ENCODE data around the gene ROR1.

DNA sequence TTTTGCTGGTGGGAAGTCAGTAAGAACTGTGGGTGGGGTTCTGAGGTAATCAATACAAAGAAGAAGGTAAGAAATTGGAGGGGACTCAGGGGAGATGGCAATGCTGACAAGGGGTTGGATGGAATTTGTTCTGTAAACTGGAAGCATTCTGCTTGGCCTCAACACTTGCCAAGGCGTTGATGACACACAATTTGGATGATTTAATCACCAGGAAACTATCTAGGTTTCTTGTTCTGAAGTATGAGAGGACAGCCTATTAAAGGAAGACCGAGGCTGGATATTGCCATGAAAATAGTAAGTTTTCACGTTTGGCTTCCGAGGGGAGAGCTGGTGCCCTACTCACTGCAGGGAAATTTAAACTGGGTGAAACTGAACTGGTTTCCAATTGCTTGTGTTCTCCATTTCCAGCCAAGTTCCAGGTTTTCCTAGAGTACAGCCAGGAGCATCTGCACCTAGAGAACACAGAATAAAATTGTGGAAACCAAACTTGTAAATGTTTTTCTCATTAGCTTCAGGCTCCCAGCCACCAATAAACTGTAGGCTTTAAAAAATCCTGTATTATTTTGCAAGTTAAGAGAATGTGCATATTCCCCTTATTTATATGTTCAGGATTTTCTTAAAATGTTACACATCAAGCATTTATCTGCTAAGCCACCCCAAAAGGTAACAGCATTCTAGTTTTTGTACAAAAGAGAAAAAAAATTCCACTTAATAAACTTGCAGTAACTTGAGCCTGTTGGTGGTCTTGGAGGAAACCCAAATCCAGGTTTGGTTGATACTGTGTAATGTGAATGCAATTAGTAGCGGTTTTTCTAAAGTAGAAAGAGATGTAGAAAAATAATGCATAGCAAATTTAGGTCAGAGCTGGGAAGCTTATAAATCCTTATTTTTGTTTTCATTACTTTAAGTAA is 53.8 kb downstream of the ROR1 start:
- TF ChIP-seq, protein P1, sequence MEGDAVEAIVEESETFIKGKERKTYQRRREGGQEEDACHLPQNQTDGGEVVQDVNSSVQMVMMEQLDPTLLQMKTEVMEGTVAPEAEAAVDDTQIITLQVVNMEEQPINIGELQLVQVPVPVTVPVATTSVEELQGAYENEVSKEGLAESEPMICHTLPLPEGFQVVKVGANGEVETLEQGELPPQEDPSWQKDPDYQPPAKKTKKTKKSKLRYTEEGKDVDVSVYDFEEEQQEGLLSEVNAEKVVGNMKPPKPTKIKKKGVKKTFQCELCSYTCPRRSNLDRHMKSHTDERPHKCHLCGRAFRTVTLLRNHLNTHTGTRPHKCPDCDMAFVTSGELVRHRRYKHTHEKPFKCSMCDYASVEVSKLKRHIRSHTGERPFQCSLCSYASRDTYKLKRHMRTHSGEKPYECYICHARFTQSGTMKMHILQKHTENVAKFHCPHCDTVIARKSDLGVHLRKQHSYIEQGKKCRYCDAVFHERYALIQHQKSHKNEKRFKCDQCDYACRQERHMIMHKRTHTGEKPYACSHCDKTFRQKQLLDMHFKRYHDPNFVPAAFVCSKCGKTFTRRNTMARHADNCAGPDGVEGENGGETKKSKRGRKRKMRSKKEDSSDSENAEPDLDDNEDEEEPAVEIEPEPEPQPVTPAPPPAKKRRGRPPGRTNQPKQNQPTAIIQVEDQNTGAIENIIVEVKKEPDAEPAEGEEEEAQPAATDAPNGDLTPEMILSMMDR (IDR thresholded peaks at IDR 0.05; ENCODE audit: low read depth, low read length), result no peak
- TF ChIP-seq, protein P2, sequence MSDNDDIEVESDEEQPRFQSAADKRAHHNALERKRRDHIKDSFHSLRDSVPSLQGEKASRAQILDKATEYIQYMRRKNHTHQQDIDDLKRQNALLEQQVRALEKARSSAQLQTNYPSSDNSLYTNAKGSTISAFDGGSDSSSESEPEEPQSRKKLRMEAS (IDR thresholded peaks at IDR 0.05; ENCODE audit: low read depth, low read length), result no peak
